Colon (tissue), 2 donors: ENCODE measurements around the gene CHRM3.

Experiments
- FAIRE-seq: peaks from 2 replicates; lab custom pipeline; 2012; peaks lifted over from hg19 to GRCh38; lab: Jason Lieb, UNC
- donor health status: control.
- donor health status: control.

CHRM3 gene

DNA sequence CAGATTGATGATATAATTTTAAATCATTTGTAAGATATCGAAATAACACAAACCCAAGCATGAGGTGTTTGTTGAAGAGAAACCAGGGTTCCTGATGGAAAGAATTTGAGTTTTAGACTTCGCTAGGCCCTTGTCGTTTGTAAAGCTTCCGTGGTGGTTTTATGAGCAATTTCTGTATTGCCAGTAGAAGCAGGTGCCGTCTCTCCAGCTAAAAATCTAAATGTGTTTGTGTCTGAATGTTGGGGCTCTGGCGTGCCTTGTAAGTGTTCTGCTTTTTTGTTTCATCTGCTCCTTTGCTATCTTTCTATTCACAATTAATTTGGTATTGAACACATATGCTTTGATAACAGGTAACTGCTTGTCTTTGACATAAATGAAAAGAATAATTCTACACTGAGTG, 27.5 kb downstream of the CHRM3 start:
- no peak for FAIRE-seq

- FAIRE-seq = no peak
Observed at GRCh38 chr1:239417221-239417620, 30.9 kb downstream of the CHRM3 start.

DNA sequence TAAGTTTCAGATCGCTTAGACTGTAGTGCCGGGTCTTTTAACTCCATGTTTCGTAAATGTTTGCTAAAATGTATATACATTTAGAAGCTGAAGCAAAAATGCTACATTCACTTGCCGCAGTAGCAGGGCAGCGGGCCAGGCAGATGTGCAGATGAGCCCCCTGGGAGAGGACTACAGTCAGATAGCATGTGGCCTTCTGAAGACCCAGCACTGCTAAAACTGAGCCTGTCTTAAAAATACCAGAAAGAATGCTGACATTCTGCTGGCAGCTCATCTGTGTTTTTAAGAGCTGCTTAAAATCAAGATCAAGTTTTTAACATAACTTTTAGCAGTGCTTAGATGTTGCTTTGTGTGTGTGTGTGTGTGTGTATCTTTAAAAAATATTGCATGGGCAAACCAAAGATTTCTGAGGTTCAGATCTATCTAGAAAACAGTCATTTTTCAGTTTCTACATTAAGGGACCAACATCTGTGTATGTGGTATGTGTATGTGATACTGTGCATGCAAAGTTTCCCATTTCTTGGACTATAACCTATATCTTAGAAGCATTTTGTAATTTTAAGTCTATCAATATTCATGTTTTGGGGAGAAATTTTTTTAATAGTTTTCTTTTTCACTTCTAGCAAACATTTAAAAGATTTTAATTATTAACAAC, 31.7 kb downstream of the CHRM3 start:
- no peak for FAIRE-seq

GRCh38 chr1:239418681-239419080, 32.3 kb downstream of the CHRM3 start:
- no peak for FAIRE-seq

- FAIRE-seq = no peak
Observed at GRCh38 chr1:239421811-239422210, 35.4 kb downstream of the CHRM3 start.

GRCh38 chr1:239422818-239423217, 36.5 kb downstream of the CHRM3 start:
- FAIRE-seq = no peak

GRCh38 chr1:239426821-239427475, 40.6 kb downstream of the CHRM3 start:
- FAIRE-seq = no peak

- no peak for FAIRE-seq
Observed at GRCh38 chr1:239427712-239428111, 41.3 kb downstream of the CHRM3 start.

- no peak for FAIRE-seq
Observed at GRCh38 chr1:239428120-239428710, 41.8 kb downstream of the CHRM3 start.

GRCh38 chr1:239429163-239429562, 42.8 kb downstream of the CHRM3 start:
- FAIRE-seq = no peak

- FAIRE-seq = no peak
Observed at GRCh38 chr1:239432255-239432654, 45.9 kb downstream of the CHRM3 start.

DNA sequence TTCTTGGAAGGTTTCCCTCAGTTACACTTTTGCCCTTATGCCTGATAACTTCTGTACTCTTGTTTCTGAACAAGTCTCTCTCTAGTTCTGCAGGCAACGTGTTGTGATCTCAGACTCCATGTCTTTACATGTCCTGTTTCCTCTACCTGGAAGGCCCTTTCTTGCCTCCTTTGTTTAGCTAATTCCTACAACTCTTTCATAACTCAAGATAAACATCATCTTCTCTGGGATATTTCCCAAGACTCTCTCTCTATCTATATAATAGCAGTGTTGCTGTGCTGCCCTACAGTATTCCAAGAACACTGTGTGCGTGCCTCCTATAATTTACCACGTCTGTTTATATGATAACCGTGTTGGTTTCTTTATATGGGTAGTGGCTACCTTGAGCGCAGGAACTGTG, 47.8 kb downstream of the CHRM3 start:
- FAIRE-seq = no peak
